Stimulated activated CD8-positive, alpha-beta memory T cell treated with anti-CD3 and anti-CD28 coated beads, Interleukin-4, amount 100 ng/mL, for 1 hour (primary cell): ENCODE results near the gene SMAD3.

Source experiments
- DNase-seq, 2 donors: peaks; one replicate each; pipeline ENCODE4 v3.0.0-alpha.2; 2020; ENCODE audit warnings: low read depth in 2 of 2, low spot score in 1 of 2

The SMAD3 gene

GRCh38 chr15:67035886-67036285 lies 29.5 kb upstream of the SMAD3 start:
- no peak for DNase-seq

GRCh38 chr15:67036775-67037555 lies 28.4 kb upstream of the SMAD3 start:
- no peak for DNase-seq

- no peak for DNase-seq
These were observed 27.7 kb upstream of the SMAD3 start for GRCh38 chr15:67037694-67038093.

GRCh38 chr15:67038736-67039135 lies 26.7 kb upstream of the SMAD3 start:
- DNase-seq: no peak

GRCh38 chr15:67039384-67040075 lies 25.9 kb upstream of the SMAD3 start:
- DNase-seq: no peak

GRCh38 chr15:67040277-67040676 lies 25.1 kb upstream of the SMAD3 start:
- DNase-seq: no peak

- DNase-seq: no peak
These were observed 22.8 kb upstream of the SMAD3 start for GRCh38 chr15:67042551-67043142.

GRCh38 chr15:67043939-67044771 lies 21.2 kb upstream of the SMAD3 start:
- DNase-seq: no peak

- no peak for DNase-seq
These were observed 18.2 kb upstream of the SMAD3 start for GRCh38 chr15:67047149-67047661.

GRCh38 chr15:67048281-67049279 lies 16.8 kb upstream of the SMAD3 start:
- no peak for DNase-seq

- DNase-seq: no peak
These were observed 15.9 kb upstream of the SMAD3 start for GRCh38 chr15:67049351-67050044.

- DNase-seq: no peak
These were observed 15.3 kb upstream of the SMAD3 start for GRCh38 chr15:67050062-67050461.

GRCh38 chr15:67050522-67051087 lies 14.8 kb upstream of the SMAD3 start:
- DNase-seq: no peak

- no peak for DNase-seq
These were observed 14.0 kb upstream of the SMAD3 start for GRCh38 chr15:67051088-67052045.

- DNase-seq: no peak
These were observed 10.7 kb upstream of the SMAD3 start for GRCh38 chr15:67054676-67055075.

- no peak for DNase-seq
These were observed 6.3 kb upstream of the SMAD3 start for GRCh38 chr15:67059127-67059553.

GRCh38 chr15:67061811-67062368 lies 3.5 kb upstream of the SMAD3 start:
- no peak for DNase-seq
